AG04449 (cell line): Measurements from ENCODE around the gene CDCA4.

Experiments
- CTCF ChIA-PET: fragments of 350-600 bp; formaldehyde crosslinking; extraction: SDS; loops from one replicate; lab custom pipeline; 2021; ENCODE audit warnings: antibody characterized with exemption; lab: Yijun Ruan, JAX
- POLR2A ChIA-PET: fragments of 400-600, 350-600 bp; formaldehyde crosslinking; extraction: SDS; loops from one replicate; lab custom pipeline; 2020; ENCODE audit warnings: antibody characterized with exemption, inconsistent platforms; lab: Yijun Ruan, JAX
- DNase-seq: peaks from one replicate; pipeline ENCODE4 v3.0.0-alpha.2; 2010; ENCODE audit warnings: low read depth, low spot score
- H3K4me3 ChIP-seq: 2 replicates; pipeline ENCODE4 v1.5.1; 2011; ENCODE audit warnings: low read depth, mild to moderate bottlenecking, control low read depth, low read length
- TF ChIP-seq, protein P1 (sequence below): IDR thresholded peaks from one replicate; pipeline ENCODE4 v1.5.1; 2011; ENCODE audit warnings: mild to moderate bottlenecking, moderate library complexity, low read length, control low read depth, inconsistent platforms; ENCODE audit not compliant: insufficient read depth; ENCODE audit errors: missing control alignments

Gene CDCA4

DNA sequence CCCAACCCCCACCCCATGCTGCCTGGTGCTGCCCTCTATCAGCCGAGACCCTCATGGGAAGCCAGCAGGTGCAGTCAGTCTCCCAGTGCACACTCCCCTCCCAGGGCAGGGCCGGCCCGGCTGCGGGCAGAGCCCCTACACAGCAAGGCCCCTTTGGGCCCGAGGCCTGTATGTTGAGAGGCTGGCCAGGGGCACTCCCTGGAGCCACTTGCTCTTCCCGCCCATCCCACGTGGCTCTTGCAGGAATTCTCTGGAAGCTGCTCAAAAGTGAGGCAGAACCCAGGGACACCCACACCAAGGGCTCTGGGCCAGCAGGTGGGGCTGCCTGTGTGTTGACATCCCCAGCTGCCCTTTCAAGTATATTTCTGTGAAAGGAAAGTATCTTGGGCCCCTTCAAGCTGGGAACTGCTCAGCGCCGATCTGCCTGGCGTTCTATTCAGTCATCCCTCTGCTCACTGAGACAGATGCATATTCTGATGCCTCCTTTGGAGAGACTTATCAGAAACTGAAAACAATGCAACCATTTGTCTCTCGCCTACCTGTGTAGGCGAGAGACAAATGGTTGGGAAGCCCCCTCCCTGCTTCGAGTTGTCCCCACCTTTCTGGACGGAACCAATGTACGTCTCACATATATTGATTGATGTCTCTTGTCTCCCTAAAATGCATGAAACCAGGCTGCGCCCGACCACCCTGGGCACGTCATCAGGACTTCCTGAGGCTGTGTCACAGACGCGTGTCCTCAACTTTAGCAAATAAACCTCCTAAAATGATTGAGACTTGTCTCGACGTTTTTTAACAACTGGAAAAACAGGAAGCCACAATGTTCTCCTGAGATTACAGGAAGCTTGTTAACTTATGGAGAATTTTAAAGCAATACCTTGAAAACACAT, 38.4 kb upstream of the CDCA4 start:
- H3K4me3 ChIP-seq = no peak overlapping the region
- ChIA-PET CTCF (interaction anchor here (1.4 to 7.9 kb wide), 2 partner anchors 14 to 32 kb away, joined by 3 to 80 read pairs; no protein-coding TSS in a partner anchor), POLR2A (no interaction called here)
- no peak for DNase-seq
- TF ChIP-seq, protein P1, sequence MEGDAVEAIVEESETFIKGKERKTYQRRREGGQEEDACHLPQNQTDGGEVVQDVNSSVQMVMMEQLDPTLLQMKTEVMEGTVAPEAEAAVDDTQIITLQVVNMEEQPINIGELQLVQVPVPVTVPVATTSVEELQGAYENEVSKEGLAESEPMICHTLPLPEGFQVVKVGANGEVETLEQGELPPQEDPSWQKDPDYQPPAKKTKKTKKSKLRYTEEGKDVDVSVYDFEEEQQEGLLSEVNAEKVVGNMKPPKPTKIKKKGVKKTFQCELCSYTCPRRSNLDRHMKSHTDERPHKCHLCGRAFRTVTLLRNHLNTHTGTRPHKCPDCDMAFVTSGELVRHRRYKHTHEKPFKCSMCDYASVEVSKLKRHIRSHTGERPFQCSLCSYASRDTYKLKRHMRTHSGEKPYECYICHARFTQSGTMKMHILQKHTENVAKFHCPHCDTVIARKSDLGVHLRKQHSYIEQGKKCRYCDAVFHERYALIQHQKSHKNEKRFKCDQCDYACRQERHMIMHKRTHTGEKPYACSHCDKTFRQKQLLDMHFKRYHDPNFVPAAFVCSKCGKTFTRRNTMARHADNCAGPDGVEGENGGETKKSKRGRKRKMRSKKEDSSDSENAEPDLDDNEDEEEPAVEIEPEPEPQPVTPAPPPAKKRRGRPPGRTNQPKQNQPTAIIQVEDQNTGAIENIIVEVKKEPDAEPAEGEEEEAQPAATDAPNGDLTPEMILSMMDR = no peak

DNA sequence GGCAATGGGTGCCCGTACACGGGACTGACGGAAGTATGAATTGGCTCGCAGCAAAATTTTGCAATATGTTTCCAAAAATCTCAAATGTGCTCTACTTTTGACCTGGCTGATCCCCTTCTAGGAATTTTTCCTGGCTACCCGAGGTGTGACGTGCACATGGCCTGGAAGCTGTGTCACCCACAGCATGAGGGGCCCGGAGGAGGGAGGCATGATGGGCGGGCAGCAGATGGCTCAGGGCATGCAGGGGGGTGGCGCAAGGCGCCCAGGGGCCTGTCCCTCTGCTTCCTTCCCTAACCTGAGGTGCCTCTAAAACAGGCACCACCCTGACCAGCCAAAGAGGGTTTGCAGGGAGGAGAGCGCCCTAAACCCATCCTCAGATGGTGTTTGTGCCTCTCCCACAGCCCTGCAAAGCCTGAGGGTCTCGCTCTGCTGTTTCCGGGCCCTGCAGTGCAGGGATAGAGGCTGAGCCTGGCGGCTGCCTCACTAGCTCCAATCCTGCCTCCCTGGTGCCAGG, 37.7 kb upstream of the CDCA4 start:
- CTCF ChIA-PET = interaction anchor here (0.9 to 7.9 kb wide), 6 partner anchors 9 to 197 kb away, joined by 3 to 80 read pairs (median 3); no protein-coding TSS in a partner anchor
- H3K4me3 ChIP-seq = no peak overlapping the region
- DNase-seq = no peak
- TF ChIP-seq, protein P1 = no peak
- POLR2A ChIA-PET = interaction anchor here (0.9 kb wide), 1 partner anchor 28 kb away, joined by 3 read pairs; no protein-coding TSS in a partner anchor

DNA sequence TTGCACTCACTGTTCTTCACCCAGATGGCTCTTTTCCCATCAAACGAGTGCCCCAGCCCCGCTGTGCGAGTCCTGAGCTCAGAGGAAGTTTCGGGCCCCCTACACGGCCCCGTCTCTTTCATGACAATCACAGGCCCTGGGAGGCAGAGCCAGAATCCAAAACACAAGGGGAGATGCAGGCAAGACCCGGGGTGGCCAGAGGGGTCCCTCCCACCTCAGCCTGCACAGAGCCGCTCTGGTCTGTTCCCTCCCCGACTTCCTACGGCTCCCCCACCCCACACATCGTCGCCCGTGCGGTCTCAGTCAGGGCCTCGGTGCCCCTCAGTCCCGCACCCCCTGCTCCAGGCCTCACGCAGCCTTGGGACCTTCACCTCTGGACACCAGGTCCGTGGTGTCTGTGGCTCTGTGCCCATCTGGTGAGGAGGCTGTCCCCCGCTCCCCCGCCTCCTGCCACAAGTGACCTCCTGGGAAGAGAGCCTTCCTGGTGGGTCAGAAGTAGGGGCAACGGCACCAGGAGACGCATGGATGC, 35.5 kb upstream of the CDCA4 start:
- no peak for DNase-seq
- ChIA-PET POLR2A (no interaction called here), CTCF (interaction anchor here (7.9 kb wide), 1 partner anchor 11 kb away, joined by 80 read pairs; no protein-coding TSS in a partner anchor)
- no peak overlapping the region for H3K4me3 ChIP-seq
- TF ChIP-seq, protein P1 = no peak

DNA sequence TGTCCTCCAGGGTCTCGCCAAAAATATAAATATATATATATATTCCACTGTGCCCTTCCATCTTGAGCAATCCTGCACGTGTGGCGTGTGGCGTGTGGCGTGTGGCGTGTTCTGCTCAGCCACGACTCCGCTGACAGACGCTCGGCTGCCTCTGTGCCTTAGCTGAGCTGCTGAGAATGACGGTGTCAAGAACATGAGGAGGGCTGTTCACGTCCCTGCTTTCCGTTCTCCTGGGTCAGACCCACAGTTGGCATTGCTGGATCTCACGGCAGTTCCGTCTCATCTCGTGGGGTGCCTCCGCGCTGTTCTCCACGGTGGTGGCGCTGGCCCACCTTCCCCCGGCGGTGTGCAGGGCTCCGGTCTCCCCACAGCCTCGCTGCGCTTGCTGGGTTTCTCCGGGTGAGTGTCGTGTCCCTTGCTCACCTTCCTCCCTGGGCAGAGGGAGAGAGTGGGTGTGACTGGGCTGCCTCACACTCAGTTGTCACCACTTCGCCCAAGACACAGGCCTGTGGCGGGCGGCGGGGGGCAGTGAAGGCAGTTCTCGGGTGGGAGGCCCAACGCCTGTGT, 34.9 kb upstream of the CDCA4 start:
- no peak for DNase-seq
- TF ChIP-seq, protein P1 = no peak
- ChIA-PET CTCF (interaction anchor here (7.9 kb wide), 1 partner anchor 11 kb away, joined by 80 read pairs; no protein-coding TSS in a partner anchor), POLR2A (no interaction called here)
- H3K4me3 ChIP-seq = no peak overlapping the region

DNA sequence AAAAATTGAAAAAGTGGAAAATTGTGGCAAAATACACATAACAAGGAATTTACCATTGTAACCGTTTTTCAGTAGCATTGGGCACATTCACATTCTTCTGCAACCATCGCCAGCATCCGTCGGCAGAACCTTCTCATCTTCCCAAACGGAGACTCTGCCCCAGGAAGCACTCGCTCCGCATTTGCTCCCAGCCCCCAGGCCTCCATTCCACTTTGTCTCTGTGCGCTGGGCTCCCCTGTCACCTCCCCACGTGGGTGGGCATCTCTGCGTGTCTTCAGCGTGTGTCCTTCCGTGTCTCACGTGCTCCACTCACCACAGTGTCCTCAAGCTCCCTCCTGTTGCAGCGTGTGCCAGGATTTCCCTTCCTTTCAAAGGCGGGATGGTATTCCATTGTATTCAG, 34.5 kb upstream of the CDCA4 start:
- no peak overlapping the region for H3K4me3 ChIP-seq
- TF ChIP-seq, protein P1 = no peak
- no peak for DNase-seq
- POLR2A ChIA-PET = no interaction called here
- CTCF ChIA-PET = interaction anchor here (7.9 kb wide), 1 partner anchor 10 kb away, joined by 80 read pairs; no protein-coding TSS in a partner anchor

DNA sequence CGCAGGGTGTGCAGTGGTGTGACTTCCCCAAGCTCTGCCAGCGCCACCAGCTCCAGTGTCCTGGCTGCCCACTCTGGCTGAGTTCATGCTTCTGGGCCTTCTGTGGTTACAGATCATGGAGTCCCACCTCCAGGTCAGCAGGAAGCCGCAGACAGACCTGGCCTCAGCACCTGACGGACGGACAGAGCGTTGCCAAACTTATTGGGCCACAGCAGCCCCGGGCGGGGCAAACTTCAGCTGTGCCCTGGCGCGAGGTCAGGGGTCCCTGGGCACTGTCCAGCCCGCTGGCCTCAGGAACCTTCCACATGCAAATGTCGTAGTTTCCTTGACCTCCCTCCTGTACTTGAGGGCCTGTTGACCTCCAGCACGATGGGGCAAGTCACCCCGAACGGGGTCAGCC, 33.1 kb upstream of the CDCA4 start:
- CTCF ChIA-PET = interaction anchor here (0.7 to 7.9 kb wide), 4 partner anchors 8 to 70 kb away, joined by 3 to 80 read pairs (median 4); no protein-coding TSS in a partner anchor
- no peak overlapping the region for H3K4me3 ChIP-seq
- POLR2A ChIA-PET = no interaction called here
- DNase-seq = no peak
- TF ChIP-seq, protein P1 = no peak
